ENCODE measurements around the gene CEP85L.

CEP85L gene

GRCh38 chr6:118574051-118574865 lies 77.1 kb downstream of the CEP85L start:
- DNase-seq, result no peak

- DNase-seq, result no peak
Observed at GRCh38 chr6:118571121-118571520, 80.3 kb downstream of the CEP85L start.

GRCh38 chr6:118569498-118569897 lies 81.9 kb downstream of the CEP85L start:
- no peak for DNase-seq

GRCh38 chr6:118567974-118568373 lies 83.4 kb downstream of the CEP85L start:
- DNase-seq, result no peak

- no peak for DNase-seq
Observed at GRCh38 chr6:118565311-118565960, 86.0 kb downstream of the CEP85L start.

GRCh38 chr6:118562959-118563358 lies 88.4 kb downstream of the CEP85L start:
- DNase-seq, result no peak

- DNase-seq, result no peak
Observed at GRCh38 chr6:118562248-118562647, 89.1 kb downstream of the CEP85L start.

GRCh38 chr6:118559659-118560058 lies 91.7 kb downstream of the CEP85L start:
- no peak for DNase-seq

GRCh38 chr6:118558464-118559217 lies 92.8 kb downstream of the CEP85L start:
- no peak for DNase-seq

GRCh38 chr6:118554698-118555097 lies 96.7 kb downstream of the CEP85L start:
- DNase-seq, result no peak

- no peak for DNase-seq
Observed at GRCh38 chr6:118553132-118553531, 98.3 kb downstream of the CEP85L start.

- no peak for DNase-seq
Observed at GRCh38 chr6:118551063-118552053, 100.0 kb downstream of the CEP85L start.

GRCh38 chr6:118548613-118549012 lies 102.8 kb downstream of the CEP85L start:
- DNase-seq, result no peak

- DNase-seq, result no peak
Observed at GRCh38 chr6:118548136-118548535, 103.3 kb downstream of the CEP85L start, which contains the start of gene PLN. Gene PLN, plus strand, starts transcription at chr6:118548296. Its CDS starts 10,626 bp downstream, at chr6:118558922.

- DNase-seq, result no peak
Observed at GRCh38 chr6:118546880-118547218, 104.5 kb downstream of the CEP85L start.

- DNase-seq, result no peak
Observed at GRCh38 chr6:118546164-118546879, 105.1 kb downstream of the CEP85L start.

- DNase-seq, result no peak
Observed at GRCh38 chr6:118544105-118544504, 107.3 kb downstream of the CEP85L start.

GRCh38 chr6:118542184-118542952 lies 109.0 kb downstream of the CEP85L start:
- DNase-seq, result no peak

- no peak for DNase-seq
Observed at GRCh38 chr6:118537574-118537973, 113.8 kb downstream of the CEP85L start.

- DNase-seq, result no peak
Observed at GRCh38 chr6:118536478-118536877, 114.9 kb downstream of the CEP85L start.
